HT1080 (cell line): ENCODE measurements around the gene CDCA7. TPM values are rescaled to one million over a fixed set of nuclear protein-coding genes. Genes with fewer than 3 reads are reported as not detected.
"Not testable (repeated sequence)": the region's sequence is repeated elsewhere in the genome, so short reads cannot be mapped to it uniquely, and the experiment has no call there.

Experiments used
- DNase-seq: peaks from one replicate; pipeline ENCODE4 v3.0.0-alpha.2; 2015; ENCODE audit warnings: low read depth
- total RNA-seq: library from RNA; depleted of rRNA; stranded (reverse); fragments of >200 nt; shearing (Covaris generic); gene quantifications from 2 replicates; pipeline ENCODE4 v1.2.3, GENCODE V29; 2014

The CDCA7 gene
- total RNA-seq, 1 experiment from 2014 or later = 25.4 TPM

GRCh38 chr2:173402405-173402974 is 47.8 kb downstream of the CDCA7 start:
- peak; percentile 79 for DNase-seq

DNA sequence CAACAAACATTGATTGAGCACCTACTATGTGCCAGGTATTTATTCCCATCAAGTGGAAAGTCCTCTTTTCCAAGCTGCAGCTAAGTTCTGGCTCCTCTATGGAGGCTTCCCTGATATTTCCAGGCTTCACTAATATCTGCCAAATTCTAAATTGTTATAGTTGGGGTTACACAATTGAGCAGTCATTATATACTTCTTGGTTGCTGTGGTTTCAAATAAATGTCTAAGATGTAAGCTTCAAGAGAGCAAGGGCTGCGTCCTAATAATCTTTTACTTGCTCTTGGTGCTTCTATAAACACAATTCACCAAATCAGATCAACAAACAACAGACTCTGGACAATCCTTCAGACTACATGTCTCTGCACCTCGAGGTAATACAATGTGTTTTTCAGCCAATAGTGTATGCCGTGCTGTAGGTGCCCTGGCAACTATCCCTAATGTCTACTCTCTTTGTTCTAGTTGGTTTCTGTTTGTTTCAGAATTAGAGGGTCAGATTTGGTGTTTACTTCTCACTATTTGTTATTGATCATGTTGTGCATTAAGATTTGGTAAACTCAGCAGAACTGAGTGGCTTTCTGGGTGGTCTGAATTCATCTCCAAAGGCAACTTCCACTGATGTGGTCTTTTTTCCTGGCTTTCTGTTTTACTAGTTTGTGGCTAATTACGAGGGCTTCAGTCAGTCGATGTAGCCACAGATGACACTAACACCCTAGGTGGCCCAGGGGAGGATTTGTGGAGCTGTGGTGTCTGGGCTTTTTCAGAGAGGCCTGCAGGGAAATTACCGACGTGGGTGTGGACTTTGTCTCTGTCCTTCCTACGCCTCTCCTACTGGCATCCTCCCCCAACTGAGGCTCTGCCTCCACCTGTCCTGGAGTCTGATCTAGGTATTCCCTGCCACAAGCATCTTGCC is 50.4 kb downstream of the CDCA7 start:
- no peak for DNase-seq

GRCh38 chr2:173407176-173407575 is 52.5 kb downstream of the CDCA7 start:
- no peak for DNase-seq

DNA sequence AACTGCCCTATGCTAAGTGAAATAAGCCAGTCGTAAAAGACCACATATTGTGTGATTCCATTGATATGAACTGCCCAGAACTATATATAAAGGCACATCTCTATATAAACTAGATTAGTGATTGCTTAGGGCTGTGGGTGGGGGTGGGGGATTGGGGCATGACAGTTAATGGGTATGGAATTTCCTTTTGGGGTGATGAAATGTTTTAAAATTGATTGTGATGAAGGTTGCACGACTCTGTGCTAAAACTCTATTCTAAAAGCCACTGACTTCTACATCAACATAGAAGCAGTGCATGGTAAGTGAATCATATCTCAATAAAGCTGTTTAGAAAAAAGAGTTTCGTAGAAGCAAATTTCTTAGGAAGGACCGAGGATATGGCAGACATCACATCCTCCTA is 53.0 kb downstream of the CDCA7 start:
- DNase-seq = no peak

GRCh38 chr2:173410579-173410978 is 55.9 kb downstream of the CDCA7 start:
- DNase-seq = no peak

DNA sequence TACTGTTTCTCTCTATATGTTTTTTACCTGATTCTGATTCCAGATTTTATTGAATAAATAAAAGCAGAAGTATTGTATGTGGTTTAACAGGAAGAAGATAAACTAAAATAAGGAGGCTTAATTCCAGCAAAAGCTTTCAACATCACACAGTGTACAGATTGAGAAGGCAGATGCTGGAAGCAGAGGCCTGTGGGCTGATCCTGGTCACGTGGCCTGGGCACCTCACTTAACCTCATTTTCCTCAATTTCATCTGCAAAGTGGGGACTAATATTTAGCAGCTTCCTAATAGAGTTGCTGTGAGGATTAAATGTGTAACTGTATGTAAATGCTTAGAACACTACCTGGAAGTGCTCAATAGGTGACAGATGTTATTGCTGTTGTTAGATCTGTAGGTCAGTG is 58.0 kb downstream of the CDCA7 start:
- no peak for DNase-seq

- peak; percentile 73 for DNase-seq
These were observed 60.2 kb downstream of the CDCA7 start for GRCh38 chr2:173414823-173415322.

DNA sequence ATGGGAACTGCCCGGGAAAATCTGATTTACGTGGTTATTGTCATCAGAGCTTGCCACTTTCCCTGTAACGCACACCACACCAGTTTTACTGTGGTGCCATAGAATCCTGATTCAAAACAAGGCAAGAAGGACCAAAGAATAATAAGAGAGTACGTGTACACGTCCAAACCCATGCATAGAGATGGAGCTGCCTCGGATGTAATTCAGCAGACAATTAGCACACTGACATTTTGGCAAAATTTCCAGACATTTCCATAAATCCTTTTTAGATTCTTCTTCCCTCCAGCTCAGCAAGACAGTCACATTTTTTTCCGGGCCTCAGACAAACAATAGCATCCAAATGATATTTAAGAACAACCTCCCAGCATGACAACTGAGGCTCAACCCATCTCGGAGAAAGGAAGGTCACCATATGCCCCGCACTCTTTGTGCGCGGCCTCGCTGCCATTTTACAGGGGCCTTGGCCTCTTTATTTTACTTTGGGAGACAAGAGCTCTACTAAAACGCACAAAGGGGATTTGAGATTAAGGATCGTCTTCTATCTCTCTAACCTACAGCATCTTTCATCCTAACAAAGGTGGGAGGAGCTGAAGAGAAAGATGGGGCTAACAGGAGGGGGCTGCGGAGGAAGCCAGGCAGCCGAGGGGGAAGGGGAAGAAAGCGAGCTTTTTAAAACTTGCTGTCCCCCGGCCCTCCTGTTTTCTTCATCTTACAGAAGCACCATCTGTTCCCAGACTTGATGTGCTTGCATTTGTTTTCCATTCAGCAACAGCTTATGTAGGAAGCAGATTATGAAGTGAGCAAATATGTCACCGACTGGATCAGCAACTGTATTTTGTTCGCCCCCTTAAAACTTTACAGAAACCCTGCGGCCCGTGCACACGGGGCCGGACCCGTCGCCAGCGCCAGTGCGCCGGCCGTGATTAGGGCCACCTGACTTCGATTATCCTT is 61.0 kb downstream of the CDCA7 start:
- DNase-seq = no peak

GRCh38 chr2:173416415-173417152 is 61.9 kb downstream of the CDCA7 start:
- not testable (repeated sequence) for DNase-seq

GRCh38 chr2:173417341-173417740 is 62.7 kb downstream of the CDCA7 start:
- no peak for DNase-seq

GRCh38 chr2:173417802-173418201 is 63.1 kb downstream of the CDCA7 start:
- no peak for DNase-seq
